WTC11 (cell line): ENCODE results near the gene NAV3. TPM values are rescaled to one million over a fixed set of nuclear protein-coding genes. Genes with fewer than 3 reads are reported as not detected.

Source experiments
- ATAC-seq: fragments of 200-7000 bp; cut with Tn5 transposase; 2 replicates; pipeline ENCODE4 v1.10.0; 2021; ENCODE audit warnings: mild to moderate bottlenecking, moderate library complexity
- CTCF ChIA-PET: fragments of 300-600 bp; sonication (Branson Sonifier 250); formaldehyde crosslinking; loops from one replicate; lab custom pipeline; 2021; ENCODE audit warnings: antibody characterized with exemption; lab: Charles Lee
- POLR2A ChIA-PET: fragments of 350-600 bp; sonication (Branson Sonifier 250); formaldehyde crosslinking; loops from one replicate; lab custom pipeline; 2021; ENCODE audit warnings: antibody characterized with exemption; lab: Charles Lee
- DNase-seq: peaks from one replicate; pipeline ENCODE4 v3.0.0; 2021; ENCODE audit warnings: low spot score
- H3K27ac Mint-ChIP-seq: 2 replicates; pipeline ENCODE4 v1.8.0; 2021; ENCODE audit warnings: mixed read lengths
- H3K27me3 Mint-ChIP-seq: 2 replicates; pipeline ENCODE4 v1.8.0; 2021; ENCODE audit warnings: low read depth, mild to moderate bottlenecking, moderate library complexity, mixed read lengths
- H3K36me3 Mint-ChIP-seq: 2 replicates; pipeline ENCODE4 v1.8.0; 2021; ENCODE audit warnings: mixed read lengths
- H3K4me1 Mint-ChIP-seq: 2 replicates; pipeline ENCODE4 v1.8.0; 2022; ENCODE audit warnings: mixed read lengths
- H3K4me3 Mint-ChIP-seq: 2 replicates; pipeline ENCODE4 v1.8.0; 2021; ENCODE audit warnings: mild to moderate bottlenecking, moderate library complexity, mixed read lengths
- H3K9me3 Mint-ChIP-seq: 2 replicates; pipeline ENCODE4 v1.8.0; 2021; ENCODE audit warnings: mixed read lengths
- CREB1 ChIP-seq: sonication (generic); formaldehyde crosslinking; IDR thresholded peaks from 2 replicates; pipeline ENCODE4 v1.8.0; 2023; ENCODE audit warnings: mild to moderate bottlenecking, missing genetic modification reagents
- CREM ChIP-seq: sonication (generic); formaldehyde crosslinking; IDR thresholded peaks from 2 replicates; pipeline ENCODE4 v1.8.1; 2022; ENCODE audit warnings: mild to moderate bottlenecking, missing genetic modification reagents, moderate library complexity
- E2F4 ChIP-seq: sonication (generic); formaldehyde crosslinking; IDR thresholded peaks from 2 replicates; pipeline ENCODE4 v1.8.1; 2022; ENCODE audit warnings: low read depth, mild to moderate bottlenecking, moderate library complexity, missing genetic modification reagents, borderline replicate concordance
- ELF4 ChIP-seq: sonication (generic); formaldehyde crosslinking; IDR thresholded peaks from 2 replicates; pipeline ENCODE4 v1.8.1; 2022; ENCODE audit warnings: low read depth, mild to moderate bottlenecking, moderate library complexity, missing genetic modification reagents
- ERG ChIP-seq: fragments of 250-450 bp; sonication (Bioruptor Pico); IDR thresholded peaks from 2 replicates; pipeline ENCODE4 v1.8.0; 2021; ENCODE audit warnings: mild to moderate bottlenecking
- FOXJ3 ChIP-seq: sonication (generic); formaldehyde crosslinking; IDR thresholded peaks from 2 replicates; pipeline ENCODE4 v1.9.0; 2021; ENCODE audit warnings: missing genetic modification reagents, mild to moderate bottlenecking, borderline replicate concordance
- FOXP1 ChIP-seq: sonication (generic); formaldehyde crosslinking; IDR thresholded peaks from 2 replicates; pipeline ENCODE4 v1.8.0; 2022; ENCODE audit warnings: missing genetic modification reagents, mild to moderate bottlenecking, moderate library complexity, borderline replicate concordance
- FOXP4 ChIP-seq: sonication (generic); formaldehyde crosslinking; IDR thresholded peaks from 2 replicates; pipeline ENCODE4 v1.8.0; 2022; ENCODE audit warnings: mild to moderate bottlenecking, missing genetic modification reagents
- HMGXB4 ChIP-seq: sonication (generic); formaldehyde crosslinking; IDR thresholded peaks from 2 replicates; pipeline ENCODE4 v1.8.1; 2023; ENCODE audit warnings: mild to moderate bottlenecking, moderate library complexity, missing genetic modification reagents
- MXD4 ChIP-seq: fragments of 250-450 bp; sonication (Bioruptor Pico); IDR thresholded peaks from 2 replicates; pipeline ENCODE4 v1.8.0; 2021; ENCODE audit warnings: mild to moderate bottlenecking, moderate library complexity, borderline replicate concordance
- NFE2L1 ChIP-seq: sonication (generic); formaldehyde crosslinking; IDR thresholded peaks from 2 replicates; pipeline ENCODE4 v1.8.1; 2023; ENCODE audit warnings: missing genetic modification reagents
- NFYB ChIP-seq: sonication (generic); formaldehyde crosslinking; conservative IDR thresholded peaks from 2 replicates; pipeline ENCODE4 v1.8.0; 2022; ENCODE audit warnings: low read depth, missing genetic modification reagents
- NR3C1 ChIP-seq: sonication (generic); formaldehyde crosslinking; conservative IDR thresholded peaks from 2 replicates; pipeline ENCODE4 v1.8.1; 2023; ENCODE audit warnings: low read depth, mild to moderate bottlenecking, missing genetic modification reagents
- OVOL2 ChIP-seq: fragments of 250-450 bp; sonication (Bioruptor Pico); IDR thresholded peaks from 2 replicates; pipeline ENCODE4 v1.9.0; 2021; ENCODE audit warnings: mild to moderate bottlenecking, borderline replicate concordance
- PRRX2 ChIP-seq: fragments of 250-450 bp; sonication (Bioruptor Pico); IDR thresholded peaks from 2 replicates; pipeline ENCODE4 v1.8.0; 2021; ENCODE audit warnings: mild to moderate bottlenecking
- RELA ChIP-seq: sonication (generic); formaldehyde crosslinking; IDR thresholded peaks from 2 replicates; pipeline ENCODE4 v1.8.1; 2022; ENCODE audit warnings: missing genetic modification reagents, mild to moderate bottlenecking, borderline replicate concordance
- SOX15 ChIP-seq: fragments of 250-450 bp; sonication (Bioruptor Pico); IDR thresholded peaks from 2 replicates; pipeline ENCODE4 v1.9.0; 2021; ENCODE audit warnings: mild to moderate bottlenecking
- TCF7 ChIP-seq: sonication (generic); formaldehyde crosslinking; IDR thresholded peaks from 2 replicates; pipeline ENCODE4 v1.8.0; 2022; ENCODE audit warnings: mild to moderate bottlenecking, low read depth, missing genetic modification reagents, moderate library complexity
- ZBTB21 ChIP-seq: sonication (generic); formaldehyde crosslinking; IDR thresholded peaks from 2 replicates; pipeline ENCODE4 v1.8.1; 2023; ENCODE audit warnings: mild to moderate bottlenecking, missing genetic modification reagents, borderline replicate concordance
- ZNF138 ChIP-seq: sonication (generic); formaldehyde crosslinking; conservative IDR thresholded peaks from 2 replicates; pipeline ENCODE4 v1.8.1; 2022; ENCODE audit warnings: mild to moderate bottlenecking, moderate library complexity, missing genetic modification reagents
- ZNF263 ChIP-seq: sonication (generic); formaldehyde crosslinking; IDR thresholded peaks from 2 replicates; pipeline ENCODE4 v1.8.1; 2022; ENCODE audit warnings: low read depth, mild to moderate bottlenecking, moderate library complexity, missing genetic modification reagents
- ZNF281 ChIP-seq: sonication (generic); formaldehyde crosslinking; IDR thresholded peaks from 2 replicates; pipeline ENCODE4 v1.8.0; 2023; ENCODE audit warnings: mild to moderate bottlenecking, missing genetic modification reagents
- ZNF396 ChIP-seq: fragments of 250-450 bp; sonication (Bioruptor Pico); IDR thresholded peaks from 2 replicates; pipeline ENCODE4 v1.8.0; 2021; ENCODE audit warnings: mild to moderate bottlenecking, moderate library complexity, borderline replicate concordance
- ZSCAN18 ChIP-seq: fragments of 250-450 bp; sonication (Bioruptor Pico); IDR thresholded peaks from 2 replicates; pipeline ENCODE4 v2.1.2; 2022; ENCODE audit warnings: mild to moderate bottlenecking, moderate library complexity
- total RNA-seq: library from RNA; stranded (reverse); gene quantifications from 3 replicates; pipeline ENCODE4 v1.2.3, GENCODE V29; 2021

Gene NAV3
- total RNA-seq, 1 experiment from 2014 or later = 3.3 TPM

- ATAC-seq (no peak), DNase-seq (no peak)
- H3K27me3 Mint-ChIP-seq = no peaks in the 10 kb centered on the region
- no peaks in the 10 kb centered on the region for H3K4me1 Mint-ChIP-seq
- TF ChIP-seq ZNF396 (CRISPR knock-in tag) (no peak), ZNF281 (CRISPR knock-in tag) (no peak), ZBTB21 (CRISPR knock-in tag) (no peak), RELA (CRISPR knock-in tag) (no peak), ERG (no peak), PRRX2 (CRISPR knock-in tag) (no peak), SOX15 (CRISPR knock-in tag) (no peak), ZNF138 (no peak), CREB1 (CRISPR knock-in tag) (no peak), FOXP4 (no peak), OVOL2 (no peak), NFE2L1 (CRISPR knock-in tag) (no peak), CREM (CRISPR knock-in tag) (no peak), HMGXB4 (no peak), TCF7 (CRISPR knock-in tag) (no peak), NR3C1 (no peak), MXD4 (no peak), FOXJ3 (CRISPR knock-in tag) (no peak), ZSCAN18 (CRISPR knock-in tag) (no peak)
- H3K4me3 Mint-ChIP-seq = no peak overlapping the region
- H3K9me3 Mint-ChIP-seq = no peaks in the 10 kb centered on the region
- no peaks in the 10 kb centered on the region for H3K36me3 Mint-ChIP-seq
- POLR2A ChIA-PET = no interaction called here
- no peak overlapping the region for H3K27ac Mint-ChIP-seq
- CTCF ChIA-PET = no interaction called here
Observed at GRCh38 chr12:78194448-78194847, 363.8 kb downstream of the NAV3 start.

GRCh38 chr12:78198896-78199295 lies 368.2 kb downstream of the NAV3 start:
- Mint-ChIP-seq H3K27me3 (no peaks in the 10 kb centered on the region), H3K27ac (no peak overlapping the region), H3K36me3 (no peaks in the 10 kb centered on the region), H3K4me3 (no peak overlapping the region), H3K9me3 (no peaks in the 10 kb centered on the region), H3K4me1 (peaks cover 2% of the 10 kb centered on the region; the same call in 1 of the 2 replicates)
- no peak for ATAC-seq
- CTCF ChIA-PET = no interaction called here
- POLR2A ChIA-PET = no interaction called here
- no peak for DNase-seq
- TF ChIP-seq ZNF138 (no peak), ZNF263 (CRISPR knock-in tag) (no peak), E2F4 (no peak), FOXJ3 (CRISPR knock-in tag) (no peak), NFYB (no peak), FOXP4 (no peak), ELF4 (CRISPR knock-in tag) (no peak), FOXP1 (no peak)
